PFSK-1 (cell line): Measurements from ENCODE around the gene MMP28.

Experiments
- FOXP2 ChIP-seq: optimal IDR thresholded peaks from 2 replicates; pipeline ENCODE3; 2011; ENCODE audit warnings: borderline replicate concordance, control low read depth, inconsistent platforms; ENCODE audit not compliant: insufficient read depth; ENCODE audit errors: extremely low read length, extremely low read depth
- POLR2AphosphoS5 ChIP-seq: IDR thresholded peaks from 2 replicates; pipeline ENCODE4 v1.6.1; 2012; ENCODE audit warnings: low read depth, mild to moderate bottlenecking, control low read depth, low read length, moderate library complexity
- SIN3A ChIP-seq: IDR thresholded peaks from 2 replicates; pipeline ENCODE4 v1.6.1; 2012; ENCODE audit warnings: mild to moderate bottlenecking, low read length, moderate library complexity, borderline replicate concordance; ENCODE audit not compliant: insufficient read depth
- TAF1 ChIP-seq: IDR thresholded peaks from 2 replicates; pipeline ENCODE4 v1.6.1; 2012; ENCODE audit warnings: low read length, control low read depth, borderline replicate concordance; ENCODE audit not compliant: insufficient read depth
- TF ChIP-seq, protein P1 (sequence below), 2 experiments: IDR thresholded peaks; 2 replicates each; pipeline versions ENCODE4 v1.6.1 to v1.8.0; 2011 to 2012; ENCODE audit warnings: low read depth in 2 of 2, low read length in 2 of 2, control low read depth in 1 of 2, inconsistent platforms in 1 of 2, mild to moderate bottlenecking in 1 of 2, moderate library complexity in 1 of 2; ENCODE audit not compliant: insufficient read depth in 1 of 2

Gene MMP28

DNA sequence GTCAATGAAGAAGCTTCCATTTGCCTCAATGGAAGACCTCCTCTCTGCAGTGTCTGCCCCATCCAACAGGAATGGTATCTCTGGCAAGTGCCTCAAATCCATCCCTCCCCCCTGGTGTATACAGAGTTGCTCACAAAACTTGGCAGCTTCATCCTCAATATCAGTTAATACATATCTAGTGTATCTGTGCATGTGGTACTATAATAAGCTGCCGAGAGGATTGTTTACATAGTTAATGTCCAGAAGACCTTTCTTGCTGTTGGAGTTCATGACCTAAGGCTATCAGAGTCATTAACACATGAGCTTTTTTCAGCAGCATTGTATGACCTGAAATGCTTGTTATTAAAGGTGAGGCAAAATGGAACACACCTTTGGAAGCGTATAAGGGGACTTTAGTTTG, 78.0 kb downstream of the MMP28 start:
- TF ChIP-seq POLR2AphosphoS5: no peak
- TF ChIP-seq TAF1: no peak
- TF ChIP-seq FOXP2: no peak
- TF ChIP-seq SIN3A: no peak
- TF ChIP-seq, protein P1, sequence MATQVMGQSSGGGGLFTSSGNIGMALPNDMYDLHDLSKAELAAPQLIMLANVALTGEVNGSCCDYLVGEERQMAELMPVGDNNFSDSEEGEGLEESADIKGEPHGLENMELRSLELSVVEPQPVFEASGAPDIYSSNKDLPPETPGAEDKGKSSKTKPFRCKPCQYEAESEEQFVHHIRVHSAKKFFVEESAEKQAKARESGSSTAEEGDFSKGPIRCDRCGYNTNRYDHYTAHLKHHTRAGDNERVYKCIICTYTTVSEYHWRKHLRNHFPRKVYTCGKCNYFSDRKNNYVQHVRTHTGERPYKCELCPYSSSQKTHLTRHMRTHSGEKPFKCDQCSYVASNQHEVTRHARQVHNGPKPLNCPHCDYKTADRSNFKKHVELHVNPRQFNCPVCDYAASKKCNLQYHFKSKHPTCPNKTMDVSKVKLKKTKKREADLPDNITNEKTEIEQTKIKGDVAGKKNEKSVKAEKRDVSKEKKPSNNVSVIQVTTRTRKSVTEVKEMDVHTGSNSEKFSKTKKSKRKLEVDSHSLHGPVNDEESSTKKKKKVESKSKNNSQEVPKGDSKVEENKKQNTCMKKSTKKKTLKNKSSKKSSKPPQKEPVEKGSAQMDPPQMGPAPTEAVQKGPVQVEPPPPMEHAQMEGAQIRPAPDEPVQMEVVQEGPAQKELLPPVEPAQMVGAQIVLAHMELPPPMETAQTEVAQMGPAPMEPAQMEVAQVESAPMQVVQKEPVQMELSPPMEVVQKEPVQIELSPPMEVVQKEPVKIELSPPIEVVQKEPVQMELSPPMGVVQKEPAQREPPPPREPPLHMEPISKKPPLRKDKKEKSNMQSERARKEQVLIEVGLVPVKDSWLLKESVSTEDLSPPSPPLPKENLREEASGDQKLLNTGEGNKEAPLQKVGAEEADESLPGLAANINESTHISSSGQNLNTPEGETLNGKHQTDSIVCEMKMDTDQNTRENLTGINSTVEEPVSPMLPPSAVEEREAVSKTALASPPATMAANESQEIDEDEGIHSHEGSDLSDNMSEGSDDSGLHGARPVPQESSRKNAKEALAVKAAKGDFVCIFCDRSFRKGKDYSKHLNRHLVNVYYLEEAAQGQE (IDR thresholded peaks at IDR 0.05; ENCODE audit: insufficient read depth in 1 of 2, low read depth in 2 of 2, low read length in 2 of 2): no peak

DNA sequence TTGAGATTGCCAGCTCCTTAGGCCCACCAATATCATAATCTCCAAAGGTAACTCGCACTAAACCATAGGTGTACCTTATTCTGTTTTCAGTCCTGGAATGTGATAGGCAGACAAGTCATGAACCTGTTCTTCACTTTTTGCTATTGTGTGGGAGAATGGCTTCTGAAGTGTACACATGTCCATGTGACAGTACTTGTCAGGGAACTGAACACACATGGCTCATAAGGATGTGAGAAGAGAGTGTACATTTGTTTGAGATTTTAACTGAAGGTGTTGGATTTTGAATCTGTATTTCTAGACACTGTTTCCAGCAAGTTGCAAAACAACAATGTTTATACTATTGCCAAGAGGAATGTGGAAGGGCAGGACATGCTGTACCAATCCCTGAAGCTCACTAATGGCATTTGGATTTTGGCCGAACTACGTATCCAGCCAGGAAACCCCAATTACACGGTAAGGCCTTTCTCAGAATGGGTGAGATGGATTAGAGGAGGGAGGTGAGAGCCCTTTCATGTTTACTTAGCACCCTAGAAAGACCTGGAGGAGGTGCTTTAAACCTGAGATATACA, 78.5 kb downstream of the MMP28 start:
- TF ChIP-seq, protein P1 (IDR thresholded peaks at IDR 0.05; ENCODE audit: insufficient read depth in 1 of 2, low read depth in 2 of 2, low read length in 2 of 2): no peak
- TF ChIP-seq POLR2AphosphoS5: no peak
- TF ChIP-seq FOXP2: no peak
- TF ChIP-seq TAF1: no peak
- no peak for TF ChIP-seq SIN3A

DNA sequence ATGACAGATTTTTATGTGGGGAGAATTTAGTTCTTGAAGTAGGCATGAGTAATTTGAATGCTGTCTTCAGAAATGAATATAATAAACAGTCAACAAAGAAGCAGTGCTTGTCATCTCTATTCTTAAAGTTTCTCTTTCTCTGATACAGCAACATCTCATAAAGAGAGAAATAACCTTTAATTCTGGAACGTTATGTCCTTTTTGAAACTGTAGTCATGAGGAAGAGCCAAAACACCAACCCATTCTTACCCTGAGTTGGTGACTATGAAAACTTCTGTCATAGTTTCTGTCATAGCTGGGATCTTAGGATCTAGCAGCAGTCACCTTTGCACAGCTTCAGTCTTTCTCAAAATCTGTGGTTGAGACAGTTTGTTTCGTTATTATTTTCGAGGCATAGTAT, 79.3 kb downstream of the MMP28 start:
- TF ChIP-seq FOXP2 (no peak), SIN3A (no peak), POLR2AphosphoS5 (no peak), TAF1 (no peak)
- TF ChIP-seq, protein P1 (IDR thresholded peaks at IDR 0.05; ENCODE audit: insufficient read depth in 1 of 2, low read depth in 2 of 2, low read length in 2 of 2): no peak
